SW 1271 (cell line): ENCODE measurements around the gene TENM3.

Experiments
- DNase-seq, 2 experiments: peaks; one replicate each; lab custom pipeline; 2025; lab: John Stamatoyannopoulos, UW

TENM3 gene

DNA sequence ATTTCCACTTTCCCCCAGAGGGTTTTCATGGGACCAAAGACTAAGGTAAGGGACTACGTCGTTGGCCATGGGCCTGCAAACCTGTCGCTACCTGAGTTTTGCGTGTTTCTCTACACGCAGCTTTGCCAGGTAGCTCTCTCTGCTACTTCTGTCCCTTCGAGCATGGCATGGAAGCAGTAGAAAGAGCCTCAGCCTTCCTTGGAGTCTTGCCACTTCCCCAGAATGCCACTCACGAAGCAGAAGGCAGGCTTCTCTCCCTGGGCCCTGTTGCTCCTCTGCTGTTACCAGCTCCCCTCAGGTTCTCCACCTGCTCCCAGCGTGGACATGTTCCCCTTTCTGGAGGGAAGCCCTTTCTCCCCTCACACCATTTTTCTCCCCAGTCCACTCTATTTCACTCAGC, 381.1 kb downstream of the TENM3 start:
- DNase-seq: no peak

DNA sequence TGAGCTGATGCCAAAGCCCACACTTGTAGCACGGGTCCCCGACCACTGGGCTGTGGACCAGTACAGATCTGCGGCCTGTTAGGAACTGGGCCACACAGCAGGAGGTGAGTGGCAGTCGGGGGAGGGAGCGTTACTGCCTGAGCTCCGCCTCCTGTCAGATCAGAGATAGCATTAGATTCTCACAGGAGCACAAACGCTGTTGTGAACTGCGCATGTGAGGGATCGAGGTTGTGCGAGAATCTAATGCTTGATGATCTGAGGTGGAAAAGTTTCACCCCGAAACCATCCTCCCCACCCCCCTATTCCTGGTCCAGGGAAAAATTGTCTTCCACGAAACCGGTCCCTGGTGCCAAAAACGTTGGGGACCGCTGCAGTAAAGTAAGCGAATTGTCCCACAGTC, 382.0 kb downstream of the TENM3 start:
- no peak for DNase-seq

DNA sequence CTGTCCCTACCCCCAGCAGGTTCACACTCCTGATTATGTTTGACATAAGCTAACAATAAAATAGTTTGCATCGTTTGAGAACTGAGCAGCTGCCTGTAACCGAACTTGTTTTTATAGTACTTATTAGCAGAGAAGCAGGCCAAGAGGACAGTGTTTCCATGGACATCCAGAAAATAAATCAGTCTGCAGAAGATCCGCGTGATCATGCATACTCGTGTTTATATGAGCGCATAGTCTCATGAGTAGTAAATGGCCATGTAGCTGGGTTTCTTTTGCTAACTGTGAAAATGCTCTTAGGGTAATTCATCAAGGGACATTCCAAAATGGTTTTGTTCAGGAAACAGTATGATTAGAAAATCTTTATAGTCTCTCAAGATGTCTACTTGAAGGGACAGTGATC, 384.8 kb downstream of the TENM3 start:
- DNase-seq: no peak

DNA sequence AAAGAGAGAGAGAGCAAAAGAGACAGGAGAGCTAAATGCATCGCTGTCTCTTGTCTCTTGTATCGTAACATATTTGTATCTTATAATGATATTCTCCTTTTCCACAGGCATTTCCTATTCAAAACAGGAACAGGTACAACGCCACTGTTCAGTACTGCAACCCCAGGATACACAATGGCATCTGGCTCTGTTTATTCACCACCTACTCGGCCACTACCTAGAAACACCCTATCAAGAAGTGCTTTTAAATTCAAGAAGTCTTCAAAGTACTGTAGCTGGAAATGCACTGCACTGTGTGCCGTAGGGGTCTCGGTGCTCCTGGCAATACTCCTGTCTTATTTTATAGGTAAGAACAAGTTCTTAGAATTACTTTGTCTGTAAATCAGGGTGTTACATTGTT, 385.3 kb downstream of the TENM3 start:
- no peak for DNase-seq

DNA sequence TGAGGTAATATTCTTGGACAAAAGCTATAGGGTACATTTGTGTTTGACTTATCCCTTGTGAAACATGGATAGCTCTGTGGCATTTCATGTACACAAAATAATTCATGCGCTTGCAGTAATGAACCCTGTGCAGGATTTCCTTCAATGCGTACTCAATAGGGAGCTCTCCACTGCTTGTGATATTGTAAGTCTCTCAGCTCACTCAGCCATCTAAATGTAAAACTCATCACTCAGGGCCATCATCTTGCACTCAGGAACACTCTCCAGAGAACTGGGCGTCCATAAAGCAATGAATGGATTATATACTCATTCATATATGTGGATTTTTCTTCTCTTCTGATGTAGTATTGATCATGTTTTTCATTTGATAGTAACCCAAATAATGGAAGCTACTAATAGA, 385.9 kb downstream of the TENM3 start:
- no peak for DNase-seq

DNA sequence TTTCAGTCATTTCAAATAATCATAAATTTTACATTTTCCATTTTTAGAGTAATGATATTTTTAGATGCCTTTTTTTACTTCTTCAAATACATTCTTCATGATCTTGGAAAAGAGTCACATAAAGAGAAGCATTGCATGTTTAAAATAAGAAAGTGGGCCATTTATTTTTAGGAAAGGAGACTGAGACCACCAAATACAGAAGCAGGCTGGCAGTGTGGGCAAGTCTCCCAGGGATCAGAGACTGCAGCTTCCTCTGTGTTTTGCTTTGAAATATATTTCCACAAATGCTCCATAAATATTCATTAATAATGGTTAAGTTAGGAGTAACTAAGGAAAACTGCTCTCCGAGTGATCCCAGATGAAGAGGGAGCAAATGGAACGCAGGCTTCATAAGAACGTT, 397.3 kb downstream of the TENM3 start:
- no peak for DNase-seq

DNA sequence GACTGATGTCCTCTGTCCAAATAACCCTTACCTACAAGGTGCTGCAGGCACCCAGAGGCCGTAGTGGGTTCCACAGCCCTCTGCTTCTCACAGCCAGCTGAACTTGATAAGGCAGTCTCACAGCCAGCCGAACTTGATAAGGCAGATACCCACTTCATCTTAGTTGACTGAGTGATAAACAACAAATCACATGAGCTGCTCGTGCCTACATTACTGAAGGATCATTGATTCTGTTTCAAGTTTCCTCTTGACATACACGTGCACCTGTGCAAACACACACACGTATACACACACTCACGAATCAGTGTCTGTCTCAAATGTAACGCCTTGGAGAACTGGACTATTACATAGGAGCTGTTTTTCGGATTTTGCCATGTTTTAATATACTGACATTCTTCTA, 397.7 kb downstream of the TENM3 start:
- no peak for DNase-seq

DNA sequence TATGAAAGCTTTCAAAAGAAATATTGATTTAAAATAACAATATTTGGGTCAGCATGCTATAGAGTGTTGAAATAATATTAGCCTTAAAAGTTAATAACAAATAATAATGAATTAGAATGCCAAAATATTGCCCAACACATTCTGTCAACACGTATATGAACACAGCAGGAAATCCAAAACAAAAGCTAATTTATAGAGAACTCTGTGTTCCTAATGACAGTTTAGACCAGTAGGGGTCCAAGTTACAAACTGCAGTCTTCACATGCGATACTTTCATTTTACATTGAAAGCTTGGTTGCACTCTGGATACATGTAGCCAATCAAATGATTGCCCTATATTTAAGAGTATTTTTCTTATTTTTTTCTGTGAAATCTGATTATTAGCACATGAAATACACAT, 399.6 kb downstream of the TENM3 start:
- peak in 1 of 2 experiments; percentile 3 for DNase-seq

DNA sequence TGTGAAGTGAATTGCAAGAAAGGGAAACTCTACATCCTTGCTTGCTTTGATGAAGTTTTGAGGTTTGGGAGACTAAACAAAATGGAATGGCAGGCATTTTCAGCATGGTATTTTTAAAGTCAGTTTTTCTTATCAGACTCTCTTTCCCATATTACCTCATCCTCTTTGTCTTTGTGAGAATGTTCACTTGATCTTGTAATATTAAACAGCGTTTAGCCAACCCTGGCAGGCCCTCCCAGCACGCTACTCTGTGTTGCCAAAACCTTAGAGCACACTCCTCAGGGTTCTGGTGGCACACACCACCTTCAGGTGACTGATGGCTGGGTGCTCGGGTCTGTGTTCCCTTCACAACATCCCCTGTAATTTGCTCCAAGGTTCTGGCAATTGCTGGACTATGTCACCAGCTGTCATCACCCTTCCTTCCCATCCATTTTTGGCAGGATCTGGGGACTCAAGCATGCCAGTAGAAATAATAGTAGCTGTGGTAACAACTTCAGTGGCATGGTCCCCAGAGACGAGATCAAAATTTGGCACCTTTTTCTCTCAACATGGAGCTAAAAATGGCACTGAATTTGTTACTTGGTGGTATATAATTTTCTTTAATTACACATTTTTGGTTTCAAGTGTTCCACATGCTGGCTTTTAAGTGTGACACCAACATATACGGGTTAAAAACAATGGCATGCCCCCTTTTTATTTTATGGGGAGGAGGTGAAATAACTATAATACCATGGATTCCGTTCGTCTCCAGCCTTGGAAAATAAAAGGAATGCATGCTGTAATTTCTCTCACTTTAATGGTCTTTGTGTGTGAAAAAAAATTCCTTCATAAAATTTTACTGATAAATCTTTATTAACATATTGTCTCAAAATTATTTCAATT, 400.8 kb downstream of the TENM3 start:
- peak in 1 of 2 experiments; percentile 28 for DNase-seq

DNA sequence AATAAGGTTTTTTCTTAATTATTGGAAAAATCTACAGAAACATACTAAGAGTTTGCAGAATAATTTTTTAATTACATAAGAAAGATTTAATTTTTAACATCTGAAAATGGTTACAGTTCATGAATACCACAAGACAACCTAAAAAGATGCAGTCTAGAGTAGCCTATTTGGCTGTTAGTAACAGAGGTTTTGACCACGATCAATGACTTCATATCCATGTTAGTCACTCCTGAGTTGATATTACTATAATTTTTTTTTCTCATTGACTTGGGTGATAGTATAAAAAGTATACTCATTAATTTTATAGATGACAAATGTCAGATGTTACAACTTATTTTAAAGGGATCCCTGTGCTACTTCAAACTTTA, 401.5 kb downstream of the TENM3 start:
- no peak for DNase-seq

DNA sequence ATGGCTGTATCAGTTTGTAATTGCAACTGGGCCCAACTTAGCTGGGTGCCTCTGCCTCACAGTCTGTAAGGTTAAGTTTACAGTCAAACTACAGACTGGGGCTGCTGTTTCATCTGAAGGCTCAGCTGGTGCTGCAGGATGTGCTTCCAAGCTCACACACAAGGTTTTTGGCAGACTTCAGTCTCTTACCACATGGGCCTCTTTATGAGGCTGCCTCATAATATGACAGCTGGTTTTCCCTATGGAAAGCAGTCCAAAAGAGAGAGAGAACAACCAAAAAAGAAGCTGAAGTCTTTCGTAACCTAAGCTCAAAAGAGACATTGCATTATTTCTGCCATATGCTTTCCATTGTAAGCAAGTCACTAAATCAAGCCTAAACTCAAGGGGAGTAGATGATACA, 402.3 kb downstream of the TENM3 start:
- DNase-seq: no peak

DNA sequence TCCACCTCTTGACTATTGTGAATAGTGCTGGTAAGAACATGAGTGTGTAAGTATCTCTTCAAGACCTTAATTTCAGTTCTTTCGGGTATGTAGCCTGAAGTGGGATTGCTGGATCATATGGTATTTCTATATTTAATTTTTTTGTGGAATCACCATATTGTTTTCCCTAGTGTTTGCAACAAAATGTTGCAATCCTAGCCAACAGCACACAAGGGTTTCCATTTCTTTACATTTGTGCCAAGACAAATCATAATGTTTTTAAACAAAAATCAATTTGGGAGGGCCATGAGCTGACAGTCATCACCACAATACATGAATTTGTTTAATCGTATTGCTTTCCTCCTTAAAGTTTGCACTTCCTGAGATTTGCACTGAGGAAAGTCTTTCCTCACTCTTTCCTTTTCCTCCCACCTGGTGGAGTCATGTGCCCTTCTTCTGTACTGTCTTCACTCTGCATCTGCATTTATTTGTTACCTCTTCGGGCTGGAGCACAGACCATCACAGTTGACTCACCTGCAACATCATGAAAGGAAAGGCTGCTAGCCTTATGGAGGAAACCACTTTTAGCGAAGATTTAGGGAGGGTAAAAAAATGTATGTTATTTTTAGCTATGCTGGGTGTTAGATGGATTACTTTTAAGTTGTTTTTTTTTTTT, 404.6 kb downstream of the TENM3 start:
- no peak for DNase-seq

DNA sequence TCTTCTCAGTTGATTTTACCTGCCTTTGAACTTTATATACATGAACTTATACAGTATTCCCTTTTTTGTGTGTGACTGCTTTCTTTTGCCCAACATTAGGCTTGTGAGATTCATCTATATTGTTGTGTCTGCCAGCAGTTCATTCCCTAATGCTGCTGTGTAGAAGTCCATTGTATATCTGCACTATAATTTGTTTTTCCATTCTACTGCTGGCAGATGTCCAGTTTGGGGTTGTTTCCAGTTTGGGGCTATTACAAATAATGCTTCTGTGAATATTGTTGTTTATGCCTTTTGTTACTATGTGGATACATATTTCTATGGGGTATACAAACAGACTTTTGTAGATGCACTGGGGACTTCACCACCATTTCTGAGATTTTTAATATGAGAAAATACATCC, 405.6 kb downstream of the TENM3 start:
- DNase-seq: no peak

DNA sequence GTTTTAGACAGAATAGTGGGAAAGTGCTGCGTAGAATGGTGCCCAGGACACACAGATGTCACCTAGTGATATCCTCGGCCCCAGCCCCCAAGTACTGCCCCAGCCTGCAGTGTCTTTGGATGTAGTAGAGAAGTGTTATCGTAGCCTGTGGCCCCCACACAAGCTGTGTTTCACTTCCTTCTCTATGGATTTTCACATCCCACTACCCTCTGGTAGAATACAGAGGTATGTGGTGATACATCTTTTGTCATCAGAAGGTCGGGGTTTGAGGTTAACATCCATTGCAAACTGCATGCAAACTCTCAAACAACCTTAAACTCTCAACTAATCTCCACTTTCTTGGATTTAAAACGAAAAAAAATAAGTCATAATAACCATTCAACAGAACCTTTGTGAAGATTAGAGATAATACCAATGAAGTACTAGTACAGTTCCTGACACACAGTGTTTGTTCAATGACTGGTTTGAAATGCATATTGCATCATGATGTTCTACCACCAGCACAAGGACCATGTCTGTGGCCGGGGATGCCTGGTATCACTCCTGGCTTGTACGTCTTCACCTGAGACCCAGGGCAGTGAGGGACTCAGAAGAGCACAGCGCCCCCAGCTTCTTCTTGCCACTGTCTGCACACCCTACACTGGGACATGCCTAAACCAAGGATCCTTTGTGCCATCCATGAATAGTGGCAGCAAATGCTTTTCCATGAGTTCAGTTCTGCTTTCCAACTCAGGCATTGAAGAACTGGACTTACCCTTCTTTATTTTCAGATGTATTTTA, 406.7 kb downstream of the TENM3 start:
- DNase-seq: no peak

DNA sequence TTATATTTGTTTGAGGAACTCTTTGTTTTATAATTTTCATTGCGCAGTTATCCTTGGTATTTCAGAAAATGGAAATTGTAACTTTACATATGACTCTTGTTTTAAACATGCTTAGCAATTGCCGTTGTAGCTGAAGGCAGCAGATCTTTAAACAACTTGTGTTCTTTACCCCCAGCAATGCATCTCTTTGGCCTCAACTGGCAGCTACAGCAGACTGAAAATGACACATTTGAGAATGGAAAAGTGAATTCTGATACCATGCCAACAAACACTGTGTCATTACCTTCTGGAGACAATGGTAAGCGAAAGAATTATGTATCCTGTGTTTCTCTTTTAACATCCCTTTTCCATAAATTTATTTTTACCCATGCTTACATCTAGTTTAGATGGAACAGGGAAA, 410.4 kb downstream of the TENM3 start:
- no peak for DNase-seq

DNA sequence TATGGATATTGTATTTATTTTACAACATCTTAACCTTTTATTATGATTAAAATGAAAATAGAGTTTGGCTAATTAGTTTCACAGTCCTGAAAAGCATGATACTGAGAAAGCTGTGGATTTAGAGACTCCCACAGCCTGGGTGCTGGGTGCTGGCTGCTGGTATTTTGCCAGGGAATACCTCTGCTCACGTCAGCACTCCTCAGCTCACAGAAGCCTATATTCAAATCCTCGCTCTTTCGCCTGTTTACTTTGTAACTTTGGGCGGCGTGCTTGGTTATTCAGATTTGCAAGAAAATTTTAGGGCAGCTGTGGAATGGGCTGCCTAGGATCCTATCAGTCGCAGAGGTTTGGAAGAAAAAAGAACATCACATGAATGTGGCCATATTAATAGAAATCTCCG, 412.1 kb downstream of the TENM3 start:
- no peak for DNase-seq

DNA sequence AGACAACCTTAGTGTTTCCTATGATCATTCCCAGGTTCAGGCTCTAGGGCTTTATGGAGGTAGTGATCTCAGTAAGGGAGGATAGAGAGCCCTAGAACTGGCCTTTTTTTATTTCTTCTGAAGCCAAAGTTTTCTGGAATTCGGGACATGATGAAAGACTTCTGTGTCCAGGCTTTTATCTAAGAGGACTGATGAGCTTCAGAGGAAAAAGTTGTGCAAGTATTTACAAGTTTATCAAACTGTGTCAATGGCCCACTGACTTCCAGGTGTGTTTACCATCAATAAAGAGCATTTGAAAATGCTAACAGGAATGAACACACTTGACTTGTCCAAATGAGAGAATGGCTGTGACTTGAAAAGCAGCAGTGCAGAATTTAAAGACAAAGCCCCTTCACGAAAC, 419.3 kb downstream of the TENM3 start:
- no peak for DNase-seq

DNA sequence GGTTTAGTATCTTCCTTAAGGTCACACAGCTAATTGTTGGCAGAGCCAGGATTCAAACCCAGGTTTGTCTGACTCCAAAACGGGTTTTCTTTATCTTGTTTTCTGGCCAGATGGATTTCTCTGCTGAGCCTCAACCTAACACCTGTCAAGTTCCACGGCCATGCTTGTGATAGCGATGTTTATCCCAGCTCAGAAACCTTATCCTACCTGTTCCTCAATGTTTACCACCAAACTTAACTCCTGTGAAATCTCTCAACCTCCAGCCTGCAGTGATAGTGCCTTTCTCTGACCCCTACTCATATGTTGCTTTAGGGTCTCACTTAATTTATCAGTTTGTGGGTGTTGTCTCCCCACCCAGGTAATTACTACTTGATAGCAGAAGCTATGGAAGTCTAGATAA, 428.0 kb downstream of the TENM3 start:
- DNase-seq: no peak

DNA sequence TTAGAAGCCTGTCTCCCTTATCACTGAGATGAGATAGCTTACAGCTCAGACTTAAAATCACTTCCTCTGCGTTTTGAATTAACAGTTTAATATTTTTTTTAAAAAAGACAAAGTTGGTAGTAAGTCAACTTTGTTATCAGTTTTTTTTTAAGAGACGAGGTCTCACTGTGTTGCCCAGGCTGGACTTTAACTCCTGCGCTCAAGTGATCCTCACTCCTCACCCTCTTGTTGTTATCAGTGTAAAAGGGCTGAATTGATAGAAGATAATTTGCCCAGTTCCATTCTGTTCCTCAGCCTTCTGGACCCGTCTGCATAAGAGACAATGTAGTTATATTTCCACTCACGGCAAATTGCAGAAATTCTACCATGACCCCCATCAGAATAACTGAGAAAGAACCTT, 428.5 kb downstream of the TENM3 start:
- no peak for DNase-seq

DNA sequence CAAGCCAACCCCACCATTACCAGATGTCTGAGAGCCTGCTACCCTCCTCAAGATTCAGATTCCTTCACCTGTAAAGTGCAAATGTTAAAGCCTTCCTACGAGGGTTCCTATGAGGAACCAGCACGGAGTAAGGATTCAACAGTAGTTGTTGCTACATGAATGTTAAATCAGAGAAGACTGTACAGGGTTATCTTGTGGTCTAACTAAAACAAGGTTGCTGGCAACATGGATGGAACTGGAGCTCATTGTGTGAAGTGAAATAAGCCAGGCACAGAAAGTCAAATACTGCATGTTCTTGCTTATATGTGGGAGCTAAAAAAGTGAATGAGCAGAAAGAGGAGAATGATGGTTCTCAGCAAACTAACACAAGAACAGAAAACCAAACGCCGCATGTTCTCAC, 435.4 kb downstream of the TENM3 start:
- DNase-seq: no peak

DNA sequence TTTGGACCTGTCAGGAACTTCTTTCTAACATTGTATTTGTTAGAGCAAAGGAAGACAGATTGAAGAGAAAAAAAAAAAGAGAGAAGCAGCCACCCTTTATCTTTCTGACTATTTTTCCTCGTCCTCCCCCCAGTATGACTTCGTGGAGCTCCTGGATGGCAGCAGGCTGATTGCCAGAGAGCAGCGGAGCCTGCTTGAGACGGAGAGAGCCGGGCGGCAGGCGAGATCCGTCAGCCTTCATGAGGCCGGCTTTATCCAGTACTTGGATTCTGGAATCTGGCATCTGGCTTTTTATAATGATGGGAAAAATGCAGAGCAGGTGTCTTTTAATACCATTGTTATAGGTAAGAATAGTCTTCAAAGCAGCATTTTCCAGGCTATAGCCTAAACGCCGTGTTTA, 436.3 kb downstream of the TENM3 start:
- DNase-seq: no peak

DNA sequence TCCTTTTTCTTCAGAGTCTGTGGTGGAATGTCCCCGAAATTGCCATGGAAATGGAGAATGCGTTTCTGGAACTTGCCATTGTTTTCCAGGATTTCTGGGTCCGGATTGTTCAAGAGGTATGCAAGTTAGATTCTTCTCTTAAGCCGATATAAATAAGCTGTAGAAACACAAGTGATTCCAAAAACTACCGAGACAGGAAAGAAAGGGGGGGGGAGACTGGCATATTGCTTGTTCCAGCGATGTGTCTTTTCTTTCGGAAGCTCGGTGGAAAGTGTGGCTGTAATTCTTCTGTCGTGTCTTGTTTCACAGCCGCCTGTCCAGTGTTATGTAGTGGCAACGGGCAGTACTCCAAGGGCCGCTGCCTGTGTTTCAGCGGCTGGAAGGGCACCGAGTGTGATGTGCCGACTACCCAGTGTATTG, 437.0 kb downstream of the TENM3 start:
- DNase-seq: no peak

DNA sequence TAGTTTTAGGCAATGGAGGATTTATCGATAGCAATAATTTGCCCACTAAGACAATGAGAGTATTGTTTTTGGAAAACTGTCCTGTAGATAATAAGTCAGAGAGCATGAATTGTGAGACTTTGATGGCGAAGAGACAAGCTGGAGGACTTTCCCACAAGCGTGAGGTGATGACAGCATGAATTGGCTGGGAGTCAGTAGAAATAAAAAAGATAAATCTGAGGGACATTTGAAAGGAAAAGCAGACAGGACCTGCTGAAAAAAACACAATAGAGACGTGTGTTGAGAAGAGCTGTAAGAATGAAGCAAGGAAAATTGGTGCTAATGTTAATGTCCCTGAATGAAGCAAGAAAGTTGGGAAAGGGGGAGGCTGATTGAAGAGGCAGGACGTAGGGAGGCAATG, 440.5 kb downstream of the TENM3 start:
- no peak for DNase-seq
